Measurements from ENCODE around the gene RALGAPA1.
"Not testable (repeated sequence)": the region's sequence is repeated elsewhere in the genome, so short reads cannot be mapped to it uniquely, and the experiment has no call there.

The RALGAPA1 gene

DNA sequence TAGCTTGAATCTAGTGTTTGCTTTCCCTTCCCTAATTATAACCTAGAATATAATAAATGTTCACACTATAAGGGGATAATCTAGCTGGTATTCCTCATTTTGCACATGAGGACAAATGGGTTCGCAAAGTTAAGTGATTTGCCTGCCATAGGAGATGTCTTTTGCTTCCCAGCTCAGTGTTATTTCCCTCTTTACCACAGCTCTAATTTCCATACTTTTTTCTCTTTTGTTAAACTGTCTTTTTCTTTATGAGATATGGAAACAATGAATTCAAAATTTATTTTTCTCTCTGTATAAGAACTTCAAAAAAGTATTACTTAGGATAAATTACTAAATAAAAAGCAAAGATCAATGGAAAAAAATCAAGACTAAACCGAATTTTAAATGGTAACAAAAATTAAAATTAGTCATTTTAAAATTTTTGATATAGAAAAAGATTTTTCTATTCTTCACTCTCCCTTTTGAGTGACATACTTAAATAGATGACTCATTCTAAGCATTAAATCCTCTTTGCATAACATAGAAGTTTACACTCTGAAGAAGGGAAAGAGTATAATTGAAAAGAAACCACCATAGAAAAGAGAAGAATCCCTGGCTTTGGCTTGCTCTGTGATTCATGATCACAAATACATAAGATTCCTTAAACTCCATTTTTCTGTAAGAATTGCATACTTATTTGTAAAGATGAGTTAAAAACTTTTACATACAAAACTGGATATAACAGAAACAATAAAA, 177.9 kb downstream of the RALGAPA1 start:
- Histone ChIP-seq H2AFZ (ENCODE audit: low read length, unreplicated experiment) (no peak overlapping the region), H3K79me2 (ENCODE audit: control insufficient read depth, insufficient read depth, low read length, unreplicated experiment) (no peaks in the 10 kb centered on the region), H3K4me1 (ENCODE audit: control insufficient read depth, insufficient read depth, low read length, unreplicated experiment) (no peaks in the 10 kb centered on the region), H3K27me3 (ENCODE audit: insufficient read depth, low read length) (no peaks in the 10 kb centered on the region), H3K36me3 (ENCODE audit: insufficient read depth, low read length) (peaks cover 3% of the 10 kb centered on the region), H3K27ac (ENCODE audit: low read depth, low read length) (no peak overlapping the region), H3K4me3 (ENCODE audit: low read depth, low read length) (no peak overlapping the region)

DNA sequence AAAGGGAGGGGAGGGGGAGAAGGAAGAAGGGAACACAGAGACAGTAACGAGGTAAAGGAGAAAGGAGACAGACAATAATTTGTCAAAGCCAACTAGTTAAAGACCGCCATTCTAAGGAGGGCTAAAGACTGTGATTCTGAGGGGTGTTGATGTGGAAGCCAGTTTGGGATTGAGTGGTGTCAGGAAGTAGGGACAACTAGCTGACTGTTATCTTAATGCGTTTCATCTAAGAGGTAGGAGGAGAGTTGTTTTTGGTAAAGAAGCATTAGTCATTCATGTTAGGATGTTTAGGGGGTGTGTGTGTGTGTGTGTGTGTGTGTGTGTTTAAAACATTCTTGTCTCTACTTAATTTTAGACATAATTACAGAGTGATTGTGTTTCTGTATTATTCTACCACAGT, 180.1 kb downstream of the RALGAPA1 start:
- no peak overlapping the region for H3K27ac ChIP-seq (ENCODE audit: low read depth, low read length)
- no peak overlapping the region for H2AFZ ChIP-seq (ENCODE audit: low read length, unreplicated experiment)
- no peaks in the 10 kb centered on the region for H3K79me2 ChIP-seq (ENCODE audit: control insufficient read depth, insufficient read depth, low read length, unreplicated experiment)
- H3K4me1 ChIP-seq (ENCODE audit: control insufficient read depth, insufficient read depth, low read length, unreplicated experiment) = no peaks in the 10 kb centered on the region
- H3K27me3 ChIP-seq (ENCODE audit: insufficient read depth, low read length) = no peaks in the 10 kb centered on the region
- no peak overlapping the region for H3K4me3 ChIP-seq (ENCODE audit: low read depth, low read length)
- H3K36me3 ChIP-seq (ENCODE audit: insufficient read depth, low read length) = no peaks in the 10 kb centered on the region

DNA sequence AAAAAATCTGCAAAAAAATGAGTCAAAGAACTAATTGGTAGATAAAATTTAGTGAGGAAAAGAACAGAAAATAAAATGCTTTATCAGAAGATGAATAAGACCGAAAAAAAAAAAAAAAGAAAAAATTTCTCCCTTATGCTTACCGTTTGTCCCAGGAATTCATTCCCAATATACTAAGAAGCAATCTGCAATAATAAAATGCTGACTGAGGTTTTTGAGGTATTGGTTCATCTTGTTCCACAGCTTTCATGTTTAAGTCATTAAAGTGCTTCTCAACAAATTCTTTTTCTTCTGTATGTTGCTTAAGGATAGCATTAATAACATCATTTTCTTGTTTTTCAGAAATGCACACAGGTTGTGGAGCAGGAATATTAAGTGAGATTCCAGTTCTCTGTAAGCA, 182.1 kb downstream of the RALGAPA1 start:
- not testable (repeated sequence) for H3K79me2 ChIP-seq (ENCODE audit: control insufficient read depth, insufficient read depth, low read length, unreplicated experiment); H3K27ac ChIP-seq (ENCODE audit: low read depth, low read length)

DNA sequence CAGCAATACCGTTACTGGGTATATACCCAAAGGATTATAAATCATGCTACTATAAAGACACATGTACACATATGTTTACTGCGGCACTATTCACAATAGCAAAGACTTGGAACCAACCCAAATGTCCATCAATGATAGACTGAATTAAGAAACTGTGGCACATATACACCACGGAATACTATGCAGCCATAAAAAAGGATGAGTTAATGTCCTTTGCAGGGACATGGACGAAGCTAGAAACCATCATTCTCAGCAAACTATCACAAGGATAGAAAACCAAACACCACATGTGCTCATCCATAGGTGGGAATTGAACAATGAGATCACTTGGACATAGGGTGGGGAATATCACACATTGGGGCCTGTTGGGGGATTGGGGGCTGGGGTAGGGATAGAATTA, 187.1 kb downstream of the RALGAPA1 start:
- not testable (repeated sequence) for H2AFZ ChIP-seq (ENCODE audit: low read length, unreplicated experiment)

More for the DNA sequence above, 182.1 kb downstream of the RALGAPA1 start:
- H3K4me1 ChIP-seq (ENCODE audit: control insufficient read depth, insufficient read depth, low read length, unreplicated experiment); H3K4me3 ChIP-seq (ENCODE audit: low read depth, low read length); H3K27me3 ChIP-seq (ENCODE audit: insufficient read depth, low read length); H2AFZ ChIP-seq (ENCODE audit: low read length, unreplicated experiment); H3K36me3 ChIP-seq (ENCODE audit: insufficient read depth, low read length): not testable (repeated sequence)

GRCh38 chr14:35619998-35620397, 189.1 kb downstream of the RALGAPA1 start:
- H3K4me3 ChIP-seq (ENCODE audit: low read depth, low read length); H3K79me2 ChIP-seq (ENCODE audit: control insufficient read depth, insufficient read depth, low read length, unreplicated experiment); H3K27ac ChIP-seq (ENCODE audit: low read depth, low read length); H3K27me3 ChIP-seq (ENCODE audit: insufficient read depth, low read length); H3K36me3 ChIP-seq (ENCODE audit: insufficient read depth, low read length); H3K4me1 ChIP-seq (ENCODE audit: control insufficient read depth, insufficient read depth, low read length, unreplicated experiment); H2AFZ ChIP-seq (ENCODE audit: low read length, unreplicated experiment): not testable (repeated sequence)

More for the DNA sequence above, 187.1 kb downstream of the RALGAPA1 start:
- H3K36me3 ChIP-seq (ENCODE audit: insufficient read depth, low read length); H3K4me1 ChIP-seq (ENCODE audit: control insufficient read depth, insufficient read depth, low read length, unreplicated experiment); H3K79me2 ChIP-seq (ENCODE audit: control insufficient read depth, insufficient read depth, low read length, unreplicated experiment); H3K27me3 ChIP-seq (ENCODE audit: insufficient read depth, low read length); H3K27ac ChIP-seq (ENCODE audit: low read depth, low read length); H3K4me3 ChIP-seq (ENCODE audit: low read depth, low read length): not testable (repeated sequence)

DNA sequence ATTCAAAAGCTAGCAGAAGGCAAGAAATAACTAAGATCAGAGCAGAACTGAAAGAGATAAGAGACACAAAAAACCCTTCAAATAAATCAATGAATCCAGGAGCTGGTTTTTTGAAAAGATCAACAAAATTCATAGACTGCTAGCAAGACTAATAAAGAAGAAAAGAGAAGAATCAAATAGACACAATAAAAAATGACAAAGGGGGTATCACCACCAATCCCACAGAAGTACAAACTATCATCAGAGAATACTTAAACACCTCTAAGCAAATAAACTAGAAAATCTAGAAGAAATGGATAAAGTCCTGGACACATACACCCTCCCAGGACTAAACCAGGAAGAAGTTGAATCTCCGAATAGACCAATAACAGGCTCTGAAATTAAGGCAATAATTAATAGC, 189.6 kb downstream of the RALGAPA1 start:
- H3K27ac ChIP-seq (ENCODE audit: low read depth, low read length); H3K79me2 ChIP-seq (ENCODE audit: control insufficient read depth, insufficient read depth, low read length, unreplicated experiment); H3K27me3 ChIP-seq (ENCODE audit: insufficient read depth, low read length); H3K36me3 ChIP-seq (ENCODE audit: insufficient read depth, low read length); H2AFZ ChIP-seq (ENCODE audit: low read length, unreplicated experiment); H3K4me1 ChIP-seq (ENCODE audit: control insufficient read depth, insufficient read depth, low read length, unreplicated experiment); H3K4me3 ChIP-seq (ENCODE audit: low read depth, low read length): not testable (repeated sequence)

GRCh38 chr14:35617500-35617899, 191.6 kb downstream of the RALGAPA1 start:
- H3K79me2 ChIP-seq (ENCODE audit: control insufficient read depth, insufficient read depth, low read length, unreplicated experiment) = no peaks in the 10 kb centered on the region
- no peaks in the 10 kb centered on the region for H3K36me3 ChIP-seq (ENCODE audit: insufficient read depth, low read length)
- H3K4me3 ChIP-seq (ENCODE audit: low read depth, low read length) = no peak overlapping the region
- H3K27me3 ChIP-seq (ENCODE audit: insufficient read depth, low read length) = no peaks in the 10 kb centered on the region
- H3K27ac ChIP-seq (ENCODE audit: low read depth, low read length) = no peak overlapping the region
- no peaks in the 10 kb centered on the region for H3K4me1 ChIP-seq (ENCODE audit: control insufficient read depth, insufficient read depth, low read length, unreplicated experiment)
- no peak overlapping the region for H2AFZ ChIP-seq (ENCODE audit: low read length, unreplicated experiment)

GRCh38 chr14:35607380-35607779, 201.7 kb downstream of the RALGAPA1 start:
- Histone ChIP-seq H3K27me3 (ENCODE audit: insufficient read depth, low read length) (no peaks in the 10 kb centered on the region), H3K36me3 (ENCODE audit: insufficient read depth, low read length) (peaks cover 18% of the 10 kb centered on the region), H3K4me3 (ENCODE audit: low read depth, low read length) (no peak overlapping the region), H2AFZ (ENCODE audit: low read length, unreplicated experiment) (no peak overlapping the region), H3K27ac (ENCODE audit: low read depth, low read length) (no peak overlapping the region), H3K4me1 (ENCODE audit: control insufficient read depth, insufficient read depth, low read length, unreplicated experiment) (no peaks in the 10 kb centered on the region), H3K79me2 (ENCODE audit: control insufficient read depth, insufficient read depth, low read length, unreplicated experiment) (no peaks in the 10 kb centered on the region)

DNA sequence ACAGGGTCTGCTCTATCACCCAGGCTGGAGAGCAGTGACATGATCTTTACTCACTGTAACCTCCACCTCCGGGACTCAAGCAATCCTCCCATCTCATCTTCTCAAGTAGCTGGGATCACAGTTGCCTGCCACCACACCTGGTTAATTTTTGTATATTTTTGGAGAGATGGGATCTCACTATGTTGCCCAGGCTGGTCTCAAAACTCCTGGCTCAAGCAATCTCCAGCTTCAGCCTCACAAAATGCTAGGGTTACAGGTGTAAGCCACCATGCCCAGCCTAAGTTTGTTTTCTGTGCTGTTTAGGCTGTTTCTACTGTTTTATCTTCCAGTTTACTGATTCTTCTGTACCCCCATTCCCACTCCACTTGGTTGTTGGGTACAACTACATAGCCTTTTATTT, 208.8 kb downstream of the RALGAPA1 start:
- no peaks in the 10 kb centered on the region for H3K79me2 ChIP-seq (ENCODE audit: control insufficient read depth, insufficient read depth, low read length, unreplicated experiment)
- no peak overlapping the region for H3K4me3 ChIP-seq (ENCODE audit: low read depth, low read length)
- H3K27me3 ChIP-seq (ENCODE audit: insufficient read depth, low read length) = no peaks in the 10 kb centered on the region
- H3K4me1 ChIP-seq (ENCODE audit: control insufficient read depth, insufficient read depth, low read length, unreplicated experiment) = no peaks in the 10 kb centered on the region
- H3K36me3 ChIP-seq (ENCODE audit: insufficient read depth, low read length) = peaks cover 25% of the 10 kb centered on the region
- no peak overlapping the region for H3K27ac ChIP-seq (ENCODE audit: low read depth, low read length)
- H2AFZ ChIP-seq (ENCODE audit: low read length, unreplicated experiment) = no peak overlapping the region

GRCh38 chr14:35594616-35595015, 214.5 kb downstream of the RALGAPA1 start:
- no peak overlapping the region for H2AFZ ChIP-seq (ENCODE audit: low read length, unreplicated experiment)
- H3K79me2 ChIP-seq (ENCODE audit: control insufficient read depth, insufficient read depth, low read length, unreplicated experiment) = no peaks in the 10 kb centered on the region
- H3K36me3 ChIP-seq (ENCODE audit: insufficient read depth, low read length) = peaks cover 7% of the 10 kb centered on the region; the same call in 1 of the 2 replicates
- no peaks in the 10 kb centered on the region for H3K4me1 ChIP-seq (ENCODE audit: control insufficient read depth, insufficient read depth, low read length, unreplicated experiment)
- H3K4me3 ChIP-seq (ENCODE audit: low read depth, low read length) = no peak overlapping the region
- no peaks in the 10 kb centered on the region for H3K27me3 ChIP-seq (ENCODE audit: insufficient read depth, low read length)
- H3K27ac ChIP-seq (ENCODE audit: low read depth, low read length) = no peak overlapping the region

DNA sequence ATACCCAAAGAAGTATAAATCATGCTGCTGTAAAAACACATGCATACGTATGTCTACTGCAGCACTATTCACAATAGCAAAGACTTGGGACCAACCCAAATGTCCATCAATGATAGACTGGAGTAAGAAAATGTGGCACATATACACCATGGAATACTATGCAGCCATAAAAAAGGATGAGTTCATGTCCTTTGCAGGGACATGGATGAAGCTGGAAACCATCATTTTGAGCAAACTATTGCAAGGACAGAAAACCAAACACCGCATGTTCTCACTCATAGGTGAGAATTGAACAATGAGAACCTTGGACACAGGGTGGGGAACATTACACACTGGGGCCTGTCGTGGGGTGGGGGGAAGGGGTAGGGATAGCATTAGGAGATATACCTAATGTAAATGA, 221.7 kb downstream of the RALGAPA1 start:
- H3K27ac ChIP-seq (ENCODE audit: low read depth, low read length); H2AFZ ChIP-seq (ENCODE audit: low read length, unreplicated experiment); H3K27me3 ChIP-seq (ENCODE audit: insufficient read depth, low read length); H3K4me1 ChIP-seq (ENCODE audit: control insufficient read depth, insufficient read depth, low read length, unreplicated experiment); H3K79me2 ChIP-seq (ENCODE audit: control insufficient read depth, insufficient read depth, low read length, unreplicated experiment); H3K4me3 ChIP-seq (ENCODE audit: low read depth, low read length); H3K36me3 ChIP-seq (ENCODE audit: insufficient read depth, low read length): not testable (repeated sequence)

Data from ACC112 (cell line).